DMS79 treated with DMSO at 0.1 percent for 48 hours (cell line): ENCODE measurements around the gene PRSS57.
A peak's percentile ranks its signal among the peaks of the same experiment; 100 is the strongest.
"Not testable (repeated sequence)": the region's sequence is repeated elsewhere in the genome, so short reads cannot be mapped to it uniquely, and the experiment has no call there.

Source experiments
- DNase-seq: peaks from one replicate; lab custom pipeline; 2025; lab: John Stamatoyannopoulos, UW

Gene PRSS57

GRCh38 chr19:723247-723646 is 28.0 kb upstream of the PRSS57 start:
- DNase-seq: no peak

- no peak for DNase-seq
Measured at GRCh38 chr19:722553-723101, 27.4 kb upstream of the PRSS57 start.

- no peak for DNase-seq
Measured at GRCh38 chr19:720345-721160, 25.3 kb upstream of the PRSS57 start.

GRCh38 chr19:719636-720344 is 24.5 kb upstream of the PRSS57 start:
- no peak for DNase-seq

- no peak for DNase-seq
Measured at GRCh38 chr19:718991-719512, 23.8 kb upstream of the PRSS57 start.

GRCh38 chr19:718251-718951 is 23.1 kb upstream of the PRSS57 start:
- no peak for DNase-seq

GRCh38 chr19:715347-715746 is 20.1 kb upstream of the PRSS57 start:
- no peak for DNase-seq

GRCh38 chr19:711254-711653 is 16.0 kb upstream of the PRSS57 start:
- DNase-seq: no peak

- no peak for DNase-seq
Measured at GRCh38 chr19:710767-711166, 15.5 kb upstream of the PRSS57 start.

GRCh38 chr19:709965-710571 is 14.8 kb upstream of the PRSS57 start:
- DNase-seq: no peak

- DNase-seq: no peak
Measured at GRCh38 chr19:709196-709964, 14.1 kb upstream of the PRSS57 start.

GRCh38 chr19:708154-709143 is 13.2 kb upstream of the PRSS57 start, which contains the start of gene PALM:
Gene PALM, plus strand, starts transcription at chr19:708935. Its CDS starts 212 bp downstream, at chr19:709147.
- peak; percentile 9 for DNase-seq

- no peak for DNase-seq
Measured at GRCh38 chr19:704447-704741, 9.1 kb upstream of the PRSS57 start.

GRCh38 chr19:703651-704446 is 8.6 kb upstream of the PRSS57 start:
- no peak for DNase-seq

GRCh38 chr19:703329-703650 is 8.0 kb upstream of the PRSS57 start:
- no peak for DNase-seq

GRCh38 chr19:702847-703246 is 7.6 kb upstream of the PRSS57 start:
- not testable (repeated sequence) for DNase-seq

GRCh38 chr19:699885-700284 is 4.6 kb upstream of the PRSS57 start:
- DNase-seq: not testable (repeated sequence)

- not testable (repeated sequence) for DNase-seq
Measured at GRCh38 chr19:698529-698928, 3.3 kb upstream of the PRSS57 start.
